Measurements from ENCODE around the gene SRSF8. TPM values are rescaled to one million over a fixed set of nuclear protein-coding genes. Genes with fewer than 3 reads are reported as not detected.

The SRSF8 gene
- total and polyA plus RNA-seq, 4 donors, result 22.6 to 49.0 (median 32.7) TPM

DNA sequence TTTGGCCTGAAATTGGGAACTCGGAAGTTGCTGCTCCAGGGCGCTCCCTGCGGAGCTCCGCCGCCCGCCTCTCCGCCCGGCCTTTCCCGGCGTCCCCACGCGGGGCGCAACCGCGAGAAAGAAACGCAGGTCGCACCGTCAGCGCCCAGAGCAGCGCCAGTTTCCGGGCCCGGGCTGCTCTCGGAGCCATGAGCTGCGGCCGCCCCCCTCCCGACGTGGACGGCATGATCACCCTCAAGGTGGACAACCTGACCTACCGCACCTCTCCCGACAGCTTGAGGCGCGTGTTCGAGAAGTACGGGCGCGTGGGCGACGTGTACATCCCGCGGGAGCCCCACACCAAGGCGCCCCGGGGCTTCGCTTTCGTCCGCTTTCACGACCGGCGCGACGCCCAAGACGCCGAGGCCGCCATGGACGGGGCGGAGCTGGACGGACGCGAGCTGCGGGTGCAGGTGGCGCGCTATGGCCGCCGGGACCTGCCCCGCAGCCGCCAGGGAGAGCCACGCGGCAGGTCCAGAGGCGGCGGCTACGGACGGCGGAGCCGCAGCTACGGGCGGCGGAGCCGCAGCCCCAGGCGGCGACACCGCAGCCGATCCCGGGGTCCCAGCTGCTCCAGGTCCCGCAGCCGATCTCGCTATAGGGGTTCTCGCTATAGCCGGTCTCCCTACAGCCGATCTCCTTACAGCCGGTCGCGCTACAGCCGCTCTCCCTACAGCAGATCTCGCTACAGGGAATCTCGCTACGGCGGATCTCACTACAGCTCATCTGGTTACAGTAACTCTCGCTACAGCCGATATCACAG, 521 bp downstream of the SRSF8 start:
- no peaks in the 10 kb centered on the region for H3K27me3 ChIP-seq (ENCODE audit: control insufficient read depth in 3 of 3, insufficient read depth in 3 of 3, low read length in 2 of 3)
- WGBS, 2 donors, result 0% methylated on average over 79 to 98 of the region's 98 CpGs
- H3K9me3 ChIP-seq (ENCODE audit: control insufficient read depth in 4 of 4, insufficient read depth in 3 of 4, low read length in 3 of 4), result no peaks in the 10 kb centered on the region
- TF ChIP-seq, protein P1, sequence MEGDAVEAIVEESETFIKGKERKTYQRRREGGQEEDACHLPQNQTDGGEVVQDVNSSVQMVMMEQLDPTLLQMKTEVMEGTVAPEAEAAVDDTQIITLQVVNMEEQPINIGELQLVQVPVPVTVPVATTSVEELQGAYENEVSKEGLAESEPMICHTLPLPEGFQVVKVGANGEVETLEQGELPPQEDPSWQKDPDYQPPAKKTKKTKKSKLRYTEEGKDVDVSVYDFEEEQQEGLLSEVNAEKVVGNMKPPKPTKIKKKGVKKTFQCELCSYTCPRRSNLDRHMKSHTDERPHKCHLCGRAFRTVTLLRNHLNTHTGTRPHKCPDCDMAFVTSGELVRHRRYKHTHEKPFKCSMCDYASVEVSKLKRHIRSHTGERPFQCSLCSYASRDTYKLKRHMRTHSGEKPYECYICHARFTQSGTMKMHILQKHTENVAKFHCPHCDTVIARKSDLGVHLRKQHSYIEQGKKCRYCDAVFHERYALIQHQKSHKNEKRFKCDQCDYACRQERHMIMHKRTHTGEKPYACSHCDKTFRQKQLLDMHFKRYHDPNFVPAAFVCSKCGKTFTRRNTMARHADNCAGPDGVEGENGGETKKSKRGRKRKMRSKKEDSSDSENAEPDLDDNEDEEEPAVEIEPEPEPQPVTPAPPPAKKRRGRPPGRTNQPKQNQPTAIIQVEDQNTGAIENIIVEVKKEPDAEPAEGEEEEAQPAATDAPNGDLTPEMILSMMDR (IDR thresholded peaks at IDR 0.05; ENCODE audit: control extremely low read depth, extremely low read depth), result peak; percentile 45
- H3K4me1 ChIP-seq (ENCODE audit: control insufficient read depth in 5 of 5, insufficient read depth in 5 of 5, low read length in 5 of 5), result peaks cover 0 to 22% (median 0%) of the 10 kb centered on the region in 5 donors
- H3K36me3 ChIP-seq (ENCODE audit: control insufficient read depth in 4 of 4, insufficient read depth in 4 of 4, low read length in 4 of 4), result no peaks in the 10 kb centered on the region
- peak overlapping the region; percentile 92 for H3K4me3 ChIP-seq
- peak overlapping the region; percentile 96 to 100 for H3K27ac ChIP-seq (ENCODE audit: low read depth in 1 of 2, low read length in 1 of 2)
- peak overlapping the region; percentile 67 to 96 for H3K9ac ChIP-seq (ENCODE audit: insufficient read depth in 1 of 2, low read length in 2 of 2)
- DNase-seq, result peak; percentile 85 to 89 (median 88)
- peak; percentile 79 for ATAC-seq (ENCODE audit: insufficient read depth, low FRiP score)

DNA sequence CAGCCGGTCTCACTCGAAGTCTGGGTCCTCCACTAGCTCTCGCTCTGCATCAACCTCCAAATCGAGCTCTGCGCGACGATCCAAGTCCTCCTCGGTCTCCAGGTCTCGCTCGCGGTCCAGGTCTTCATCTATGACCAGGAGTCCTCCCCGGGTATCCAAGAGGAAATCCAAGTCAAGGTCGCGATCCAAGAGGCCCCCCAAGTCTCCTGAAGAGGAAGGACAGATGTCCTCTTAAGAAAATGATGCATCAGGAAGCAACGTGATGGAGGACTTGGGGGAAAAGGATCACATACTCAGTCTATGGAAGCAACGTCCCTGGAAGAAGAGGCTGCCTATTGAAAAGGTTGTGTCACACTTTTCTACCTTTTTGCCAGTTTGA, 1.1 kb downstream of the SRSF8 start:
- TF ChIP-seq, protein P1 (IDR thresholded peaks at IDR 0.05; ENCODE audit: control extremely low read depth, extremely low read depth), result no peak
- peak overlapping the region; percentile 66 to 96 for H3K9ac ChIP-seq (ENCODE audit: insufficient read depth in 1 of 2, low read length in 2 of 2)
- 1% methylated on average over 16 of the region's 16 CpGs for WGBS, 2 donors
- no peaks in the 10 kb centered on the region for H3K27me3 ChIP-seq (ENCODE audit: control insufficient read depth in 3 of 3, insufficient read depth in 3 of 3, low read length in 2 of 3)
- H3K9me3 ChIP-seq (ENCODE audit: control insufficient read depth in 4 of 4, insufficient read depth in 3 of 4, low read length in 3 of 4), result no peaks in the 10 kb centered on the region
- peaks cover 0 to 19% (median 0%) of the 10 kb centered on the region in 5 donors for H3K4me1 ChIP-seq (ENCODE audit: control insufficient read depth in 5 of 5, insufficient read depth in 5 of 5, low read length in 5 of 5)
- no peak for ATAC-seq (ENCODE audit: insufficient read depth, low FRiP score)
- H3K4me3 ChIP-seq, result peak overlapping the region; percentile 92
- peak overlapping the region; percentile 96 to 100 for H3K27ac ChIP-seq (ENCODE audit: low read depth in 1 of 2, low read length in 1 of 2)
- no peaks in the 10 kb centered on the region for H3K36me3 ChIP-seq (ENCODE audit: control insufficient read depth in 4 of 4, insufficient read depth in 4 of 4, low read length in 4 of 4)
- no peak for DNase-seq

DNA sequence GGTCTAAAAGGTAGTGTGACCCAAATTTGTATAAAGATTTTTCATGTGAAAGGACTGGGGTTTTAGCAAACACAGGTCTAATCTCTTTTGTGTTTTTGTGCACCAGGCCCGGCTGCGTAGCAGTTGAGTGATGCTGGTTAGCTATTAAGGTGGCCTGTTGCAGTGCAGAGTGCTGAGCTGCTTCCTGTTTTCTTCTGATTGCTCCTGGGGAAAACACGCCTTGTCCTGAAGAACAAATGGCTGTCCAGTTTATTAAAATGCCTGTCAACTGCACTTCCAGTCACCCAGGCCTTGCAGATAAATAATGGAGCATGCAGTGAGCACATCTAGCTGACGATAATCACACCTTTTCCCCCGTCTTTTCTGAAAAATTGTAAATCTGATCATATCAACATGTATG, 1.8 kb downstream of the SRSF8 start:
- Histone ChIP-seq H3K9ac (ENCODE audit: insufficient read depth in 1 of 2, low read length in 2 of 2) (peak overlapping the region in 1 of 2 donors; percentile 96), H3K27me3 (ENCODE audit: control insufficient read depth in 3 of 3, insufficient read depth in 3 of 3, low read length in 2 of 3) (no peaks in the 10 kb centered on the region), H3K4me3 (peak overlapping the region; percentile 92), H3K4me1 (ENCODE audit: control insufficient read depth in 5 of 5, insufficient read depth in 5 of 5, low read length in 5 of 5) (peaks cover 0 to 19% (median 0%) of the 10 kb centered on the region in 5 donors), H3K36me3 (ENCODE audit: control insufficient read depth in 4 of 4, insufficient read depth in 4 of 4, low read length in 4 of 4) (no peaks in the 10 kb centered on the region), H3K27ac (ENCODE audit: low read depth in 1 of 2, low read length in 1 of 2) (peak overlapping the region; percentile 96 to 100), H3K9me3 (ENCODE audit: control insufficient read depth in 4 of 4, insufficient read depth in 3 of 4, low read length in 3 of 4) (no peaks in the 10 kb centered on the region)
- TF ChIP-seq, protein P1 (IDR thresholded peaks at IDR 0.05; ENCODE audit: control extremely low read depth, extremely low read depth), result no peak
- peak; percentile 82 for ATAC-seq (ENCODE audit: insufficient read depth, low FRiP score)
- WGBS, 2 donors, result 2 to 5% methylated on average over 5 of the region's 5 CpGs
- DNase-seq, result peak; percentile 67 to 89 (median 79)

Measured in lung (tissue), 12 donors.